ENCODE data around the gene EPB41L4B.

Gene EPB41L4B

GRCh38 chr9:109270971-109271925 lies 49.6 kb downstream of the EPB41L4B start:
- in situ Hi-C loops (cut with MboI; ENCODE audit: low pct_unique_long_range_greater_than_20kb, low sequenced_read_pairs, unreplicated experiment): no loop called here
- TF ChIP-seq, protein P1, sequence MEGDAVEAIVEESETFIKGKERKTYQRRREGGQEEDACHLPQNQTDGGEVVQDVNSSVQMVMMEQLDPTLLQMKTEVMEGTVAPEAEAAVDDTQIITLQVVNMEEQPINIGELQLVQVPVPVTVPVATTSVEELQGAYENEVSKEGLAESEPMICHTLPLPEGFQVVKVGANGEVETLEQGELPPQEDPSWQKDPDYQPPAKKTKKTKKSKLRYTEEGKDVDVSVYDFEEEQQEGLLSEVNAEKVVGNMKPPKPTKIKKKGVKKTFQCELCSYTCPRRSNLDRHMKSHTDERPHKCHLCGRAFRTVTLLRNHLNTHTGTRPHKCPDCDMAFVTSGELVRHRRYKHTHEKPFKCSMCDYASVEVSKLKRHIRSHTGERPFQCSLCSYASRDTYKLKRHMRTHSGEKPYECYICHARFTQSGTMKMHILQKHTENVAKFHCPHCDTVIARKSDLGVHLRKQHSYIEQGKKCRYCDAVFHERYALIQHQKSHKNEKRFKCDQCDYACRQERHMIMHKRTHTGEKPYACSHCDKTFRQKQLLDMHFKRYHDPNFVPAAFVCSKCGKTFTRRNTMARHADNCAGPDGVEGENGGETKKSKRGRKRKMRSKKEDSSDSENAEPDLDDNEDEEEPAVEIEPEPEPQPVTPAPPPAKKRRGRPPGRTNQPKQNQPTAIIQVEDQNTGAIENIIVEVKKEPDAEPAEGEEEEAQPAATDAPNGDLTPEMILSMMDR (IDR thresholded peaks at IDR 0.05; ENCODE audit: extremely low read depth, insufficient read depth, missing control alignments): no peak
- no peak for DNase-seq (ENCODE audit: low spot score)

DNA sequence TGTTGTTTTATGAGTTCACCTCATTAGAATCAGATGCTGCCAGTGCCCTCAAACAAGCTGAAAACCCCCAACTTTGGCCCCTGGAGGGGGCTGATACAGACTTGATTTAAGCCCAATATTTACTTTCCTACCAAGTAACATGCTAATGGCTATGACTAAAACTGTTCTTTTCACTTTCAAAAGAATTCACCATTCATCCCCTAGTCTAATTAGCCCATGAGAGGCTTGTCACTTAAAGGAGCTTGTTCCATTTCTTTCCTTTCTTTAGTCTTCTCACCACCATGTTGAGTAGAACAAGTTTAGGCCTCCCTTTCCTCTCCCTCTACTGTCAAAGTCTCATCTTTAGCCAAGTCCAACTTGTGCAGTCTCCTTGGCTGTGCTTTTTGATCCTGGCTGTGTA lies 50.4 kb downstream of the EPB41L4B start:
- in situ Hi-C loops (cut with MboI; ENCODE audit: low pct_unique_long_range_greater_than_20kb, low sequenced_read_pairs, unreplicated experiment): no loop called here
- DNase-seq (ENCODE audit: low spot score): peak; percentile 26
- TF ChIP-seq, protein P1 (IDR thresholded peaks at IDR 0.05; ENCODE audit: extremely low read depth, insufficient read depth, missing control alignments): no peak

GRCh38 chr9:109269839-109270238 lies 51.0 kb downstream of the EPB41L4B start:
- in situ Hi-C loops (cut with MboI; ENCODE audit: low pct_unique_long_range_greater_than_20kb, low sequenced_read_pairs, unreplicated experiment): no loop called here
- TF ChIP-seq, protein P1 (IDR thresholded peaks at IDR 0.05; ENCODE audit: extremely low read depth, insufficient read depth, missing control alignments): no peak
- DNase-seq (ENCODE audit: low spot score): no peak

- no peak for DNase-seq (ENCODE audit: low spot score)
- TF ChIP-seq, protein P1 (IDR thresholded peaks at IDR 0.05; ENCODE audit: extremely low read depth, insufficient read depth, missing control alignments): no peak
- in situ Hi-C loops (cut with MboI; ENCODE audit: low pct_unique_long_range_greater_than_20kb, low sequenced_read_pairs, unreplicated experiment): no loop called here
These were observed 51.8 kb downstream of the EPB41L4B start for GRCh38 chr9:109269081-109269480.

DNA sequence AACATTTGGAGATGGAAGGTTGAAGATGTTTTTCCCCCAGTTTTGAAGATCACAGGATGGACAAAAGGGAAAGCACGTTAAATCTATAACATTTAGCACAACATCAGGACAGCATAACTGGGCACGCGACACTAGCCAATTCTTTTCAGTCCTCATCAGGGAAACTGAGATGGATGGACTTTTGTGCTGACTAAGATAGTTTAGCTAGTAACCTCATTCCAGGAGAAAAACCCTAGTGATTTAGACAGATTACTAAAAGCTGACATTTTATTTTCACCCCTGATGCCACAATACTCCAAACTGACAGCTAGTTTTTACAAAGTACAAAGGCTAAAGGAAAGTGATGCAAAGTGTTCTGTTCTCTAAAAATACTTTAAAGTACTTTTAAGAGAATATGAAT lies 53.3 kb downstream of the EPB41L4B start:
- no peak for DNase-seq (ENCODE audit: low spot score)
- in situ Hi-C loops (cut with MboI; ENCODE audit: low pct_unique_long_range_greater_than_20kb, low sequenced_read_pairs, unreplicated experiment): no loop called here
- TF ChIP-seq, protein P1 (IDR thresholded peaks at IDR 0.05; ENCODE audit: extremely low read depth, insufficient read depth, missing control alignments): no peak

- TF ChIP-seq, protein P1 (IDR thresholded peaks at IDR 0.05; ENCODE audit: extremely low read depth, insufficient read depth, missing control alignments): no peak
- no peak for DNase-seq (ENCODE audit: low spot score)
- in situ Hi-C loops (cut with MboI; ENCODE audit: low pct_unique_long_range_greater_than_20kb, low sequenced_read_pairs, unreplicated experiment): no loop called here
These were observed 55.8 kb downstream of the EPB41L4B start for GRCh38 chr9:109264877-109265587.

Data from GM13977 (cell line).